NOMO-1 treated with DMSO at 0.1 percent for 48 hours (cell line): Measurements from ENCODE around the gene PRC1.

Experiments
- DNase-seq: peaks from one replicate; lab custom pipeline; 2025; ENCODE audit not compliant: unreplicated experiment; lab: John Stamatoyannopoulos, UW

Gene PRC1

GRCh38 chr15:90989040-90989768, 5.1 kb downstream of the PRC1 start:
- DNase-seq = no peak

DNA sequence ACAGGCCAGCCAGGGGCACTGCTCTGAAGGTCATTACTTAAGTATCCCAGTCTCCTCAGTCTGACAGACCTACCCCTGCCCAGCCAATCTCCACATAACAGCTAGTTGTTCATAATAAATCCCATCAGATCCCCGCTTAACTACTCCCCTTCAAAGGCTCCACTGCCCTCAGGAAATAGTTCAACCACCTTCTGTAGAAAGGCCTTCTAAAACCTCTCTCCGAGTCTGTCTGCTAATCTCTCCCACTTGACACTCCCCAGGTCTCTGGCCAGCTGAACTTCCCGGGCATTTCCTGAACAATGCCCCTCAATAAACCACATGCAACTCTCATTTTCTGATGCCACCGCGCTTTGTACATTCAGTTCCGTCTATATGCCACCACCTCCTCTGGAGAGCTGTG, 6.0 kb downstream of the PRC1 start:
- DNase-seq = no peak

GRCh38 chr15:90987561-90988141, 6.7 kb downstream of the PRC1 start:
- no peak for DNase-seq

GRCh38 chr15:90986790-90987507, 7.4 kb downstream of the PRC1 start:
- DNase-seq = no peak

DNA sequence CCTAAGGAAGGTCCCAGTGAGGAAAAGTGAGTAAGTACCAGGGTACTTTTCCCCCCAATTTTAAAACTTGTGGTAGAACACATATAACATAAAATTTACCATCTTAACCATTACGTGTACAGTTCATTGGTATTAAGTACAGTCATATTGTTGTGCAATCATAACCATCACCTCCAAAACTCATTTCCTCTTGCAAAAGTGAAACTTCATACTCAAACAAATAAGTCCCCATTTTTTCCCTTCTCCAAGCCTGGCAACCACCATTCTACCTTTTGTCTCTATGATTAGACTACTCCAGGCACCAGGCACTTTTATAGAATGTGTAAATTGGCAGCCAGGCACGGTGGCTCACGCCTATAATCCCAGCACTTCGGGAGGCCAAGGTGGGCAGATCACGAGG, 12.2 kb downstream of the PRC1 start:
- DNase-seq = peak; percentile 80

DNA sequence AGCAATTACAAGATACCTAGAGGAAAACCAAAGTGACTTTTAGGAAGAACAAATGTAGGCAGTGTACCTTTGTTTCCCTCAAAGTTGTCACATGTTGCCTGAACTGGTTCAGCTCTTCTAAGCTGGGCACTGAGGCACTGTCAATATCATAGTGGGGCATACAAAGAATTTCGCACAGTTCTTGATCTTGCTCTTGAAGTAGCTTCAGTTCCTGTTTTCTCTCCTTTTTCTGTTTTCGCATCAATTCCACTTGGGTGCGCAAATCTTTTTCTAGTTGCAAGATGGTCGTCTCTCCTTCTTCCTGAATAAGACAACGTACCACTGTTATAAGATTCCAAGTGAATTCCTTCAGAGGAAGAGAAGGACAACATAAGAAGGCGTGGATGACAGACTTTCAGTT, 12.7 kb downstream of the PRC1 start:
- DNase-seq = peak; percentile 37

GRCh38 chr15:90979582-90979981, 14.8 kb downstream of the PRC1 start:
- no peak for DNase-seq

DNA sequence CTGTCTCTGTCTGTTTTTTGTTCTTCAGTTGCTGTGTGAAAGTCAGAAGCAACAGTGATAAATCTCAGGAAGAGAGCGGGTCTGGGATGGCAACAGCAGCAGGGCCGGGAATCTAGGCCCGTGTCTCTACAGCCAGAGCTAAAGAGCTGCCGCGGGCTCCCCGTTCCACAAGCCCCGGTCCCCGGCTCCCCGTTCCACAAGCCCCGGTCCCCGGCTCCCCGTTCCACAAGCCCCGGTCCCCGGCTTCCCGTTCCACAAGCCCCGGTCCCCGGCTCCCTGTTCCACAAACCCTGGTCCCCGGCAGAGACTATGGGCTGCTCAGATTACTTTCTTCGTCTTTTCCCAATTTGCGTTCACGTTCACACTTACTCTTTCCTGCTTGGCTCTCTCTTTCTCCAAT, 20.1 kb downstream of the PRC1 start:
- DNase-seq = no peak

- DNase-seq = no peak
Observed at GRCh38 chr15:90972133-90972532, 22.2 kb downstream of the PRC1 start.

GRCh38 chr15:90970274-90970673, 24.1 kb downstream of the PRC1 start:
- DNase-seq = no peak

DNA sequence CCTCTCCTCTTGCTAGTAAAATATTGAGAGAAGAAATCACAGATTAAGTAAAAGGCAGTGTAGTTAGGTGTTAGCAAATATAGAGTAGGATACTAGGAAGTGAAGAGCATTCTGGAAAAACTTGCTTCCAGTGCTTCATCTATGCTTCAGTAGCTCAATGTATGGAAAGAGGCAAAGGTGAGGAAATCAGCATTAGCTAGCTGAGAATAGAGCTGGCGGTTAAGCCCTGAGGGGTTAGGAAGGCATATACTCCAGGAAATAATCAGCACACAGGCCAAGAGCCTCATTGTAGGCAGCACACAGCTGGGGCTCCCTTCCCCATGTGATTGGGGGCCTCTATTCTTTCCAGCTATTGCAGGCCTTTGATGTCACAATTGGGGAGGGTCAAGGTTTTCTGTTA, 25.9 kb downstream of the PRC1 start:
- DNase-seq = no peak

- no peak for DNase-seq
Observed at GRCh38 chr15:90967206-90967605, 27.1 kb downstream of the PRC1 start.

DNA sequence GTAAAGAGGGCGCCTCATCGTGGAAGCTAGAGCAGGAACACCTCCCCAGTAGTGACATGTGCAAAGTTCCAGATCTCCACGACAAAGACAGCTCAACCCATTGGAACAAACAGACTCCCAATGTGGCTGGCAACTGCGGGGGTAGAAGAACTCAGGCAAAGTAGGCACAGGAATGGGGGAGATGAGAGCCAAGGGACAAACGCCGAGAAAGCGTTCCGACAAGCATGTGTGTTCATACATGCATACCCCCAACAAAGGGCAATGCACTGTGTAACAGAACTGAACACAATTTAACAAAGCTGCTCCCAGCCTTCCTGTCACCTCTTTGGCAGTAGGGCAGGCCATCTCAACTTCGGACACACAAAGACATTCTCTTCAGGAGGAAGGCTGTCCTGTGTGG, 28.1 kb downstream of the PRC1 start:
- no peak for DNase-seq

GRCh38 chr15:90962021-90962420, 32.3 kb downstream of the PRC1 start:
- DNase-seq = no peak

DNA sequence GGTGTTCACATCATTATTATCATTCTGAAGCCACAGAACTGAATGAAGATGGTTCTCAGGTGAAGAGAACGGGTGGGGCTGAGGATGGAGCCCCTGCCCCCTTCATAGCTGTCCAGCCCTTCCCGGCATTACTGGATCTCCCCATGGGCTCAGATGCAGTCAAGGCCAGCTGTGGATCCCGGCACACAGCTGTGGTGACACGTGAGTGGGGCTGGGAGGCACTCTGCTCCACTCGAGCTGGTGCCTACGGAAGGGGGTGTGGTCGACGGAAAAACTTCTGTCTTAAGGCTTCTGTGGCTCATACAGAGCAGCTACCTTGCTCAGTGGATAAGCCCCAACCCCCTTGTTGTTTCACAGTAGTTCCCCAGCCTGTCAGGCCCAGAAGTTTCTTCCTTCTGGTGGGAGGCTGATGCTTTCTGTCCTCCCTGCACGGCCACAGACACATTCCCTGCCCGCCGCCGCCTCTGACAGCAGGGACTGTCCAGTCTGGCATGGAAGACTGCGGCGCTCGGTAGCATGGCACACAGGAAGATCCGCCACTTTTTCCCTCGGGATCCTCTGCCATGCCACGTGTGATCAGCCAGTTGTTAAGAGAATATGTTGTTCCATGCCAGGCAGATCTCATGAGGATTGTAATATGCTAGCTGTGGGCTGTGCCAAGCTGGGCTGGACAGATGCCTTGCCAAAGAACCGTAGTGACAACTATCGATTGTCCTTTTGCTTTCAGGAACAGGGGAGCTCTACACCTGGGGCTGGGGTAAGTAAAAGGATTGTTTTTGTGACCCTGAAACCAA, 33.8 kb downstream of the PRC1 start:
- no peak for DNase-seq

GRCh38 chr15:90959894-90960293, 34.4 kb downstream of the PRC1 start:
- no peak for DNase-seq

- DNase-seq = no peak
Observed at GRCh38 chr15:90959028-90959595, 35.2 kb downstream of the PRC1 start.

DNA sequence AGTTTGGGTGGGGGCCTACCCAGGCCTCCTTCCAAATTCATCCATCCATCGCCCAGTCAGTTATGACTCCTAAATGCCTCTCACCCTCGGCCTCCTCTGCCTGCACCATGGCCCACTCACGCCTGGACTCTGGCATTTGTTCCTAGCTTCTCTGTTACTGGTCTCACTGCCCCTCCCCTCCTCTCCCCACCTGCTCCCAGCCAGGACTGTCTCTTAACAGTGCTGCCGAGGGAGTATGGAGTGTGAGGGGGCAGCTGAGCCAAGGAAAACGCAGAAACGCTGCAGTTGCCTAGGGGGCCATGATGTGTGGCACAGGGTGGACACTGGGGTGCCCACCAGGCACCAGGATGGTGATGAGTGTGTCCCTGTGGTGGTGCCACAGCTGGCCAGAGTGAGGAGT, 36.5 kb downstream of the PRC1 start:
- no peak for DNase-seq

DNA sequence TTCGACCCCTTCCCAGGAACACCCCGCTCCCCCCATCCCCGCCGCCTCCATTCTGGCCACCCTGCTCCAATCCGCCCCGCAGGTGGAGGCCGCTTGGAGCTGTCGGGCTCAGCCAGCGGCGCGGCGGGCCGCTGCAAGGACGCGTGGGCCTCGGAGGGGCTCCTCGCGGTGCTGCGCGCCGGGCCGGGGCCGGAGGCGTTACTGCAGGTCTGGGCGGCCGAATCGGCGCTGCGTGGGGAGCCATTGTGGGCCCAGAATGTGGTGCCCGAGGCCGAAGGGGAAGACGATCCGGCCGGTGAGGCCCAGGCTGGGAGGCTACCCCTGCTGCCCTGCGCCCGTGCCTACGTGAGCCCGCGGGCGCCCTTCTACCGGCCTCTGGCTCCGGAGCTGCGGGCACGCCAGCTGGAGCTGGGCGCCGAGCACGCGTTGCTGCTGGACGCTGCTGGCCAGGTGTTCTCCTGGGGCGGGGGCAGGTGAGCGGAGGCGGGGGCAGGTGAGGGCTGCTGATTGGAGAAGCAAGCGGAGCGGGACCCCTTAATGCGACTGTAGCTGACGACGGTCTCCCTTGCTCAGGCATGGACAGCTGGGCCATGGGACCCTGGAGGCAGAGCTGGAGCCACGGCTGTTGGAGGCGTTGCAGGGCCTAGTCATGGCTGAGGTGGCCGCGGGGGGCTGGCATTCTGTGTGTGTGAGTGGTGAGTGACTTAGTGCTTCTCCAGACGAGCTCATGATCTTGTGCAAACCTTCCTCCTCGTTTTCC, 37.1 kb downstream of the PRC1 start:
- DNase-seq = no peak

DNA sequence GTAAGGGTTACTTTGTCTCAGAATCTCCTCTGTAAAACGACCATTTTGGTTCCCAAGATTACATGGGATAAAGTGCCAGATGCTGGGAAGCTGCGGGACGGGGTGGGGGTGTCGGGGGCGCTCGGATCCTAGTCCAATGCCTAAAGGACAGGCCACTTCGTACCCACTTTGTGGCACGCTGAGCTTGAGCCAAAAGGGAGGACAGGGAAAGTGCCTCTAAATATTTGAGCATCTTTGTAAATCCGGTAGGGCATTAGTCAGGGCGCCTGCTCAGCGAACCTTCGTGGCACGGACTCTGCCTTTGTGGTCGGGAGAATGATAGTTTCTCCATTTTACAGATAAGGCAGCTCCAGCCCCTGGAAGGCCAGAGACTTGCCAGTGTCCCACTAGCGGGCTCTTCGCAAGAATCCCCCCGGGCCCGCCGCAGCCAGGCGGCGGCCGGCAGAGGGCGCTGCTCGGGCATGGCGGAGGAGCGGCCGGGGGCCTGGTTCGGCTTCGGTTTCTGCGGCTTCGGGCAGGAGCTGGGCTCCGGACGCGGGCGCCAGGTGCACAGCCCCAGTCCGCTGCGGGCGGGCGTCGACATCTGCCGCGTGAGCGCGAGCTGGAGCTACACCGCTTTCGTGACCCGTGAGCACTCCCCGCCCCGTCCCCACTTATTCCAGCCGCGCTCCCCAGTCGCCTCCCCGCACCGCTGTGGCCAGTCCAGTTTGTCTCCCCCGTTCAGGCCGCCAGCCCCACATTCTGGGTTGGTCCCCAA, 37.9 kb downstream of the PRC1 start:
- peak; percentile 33 for DNase-seq
